Measurements from ENCODE around the gene GON4L.
A peak's percentile ranks its signal among the peaks of the same experiment; 100 is the strongest.
"Not testable (repeated sequence)": the region's sequence is repeated elsewhere in the genome, so short reads cannot be mapped to it uniquely, and the experiment has no call there.

GON4L gene

GRCh38 chr1:155747586-155747985 lies 109.4 kb downstream of the GON4L start:
- not testable (repeated sequence) for DNase-seq (ENCODE audit: low read depth, low spot score)

DNA sequence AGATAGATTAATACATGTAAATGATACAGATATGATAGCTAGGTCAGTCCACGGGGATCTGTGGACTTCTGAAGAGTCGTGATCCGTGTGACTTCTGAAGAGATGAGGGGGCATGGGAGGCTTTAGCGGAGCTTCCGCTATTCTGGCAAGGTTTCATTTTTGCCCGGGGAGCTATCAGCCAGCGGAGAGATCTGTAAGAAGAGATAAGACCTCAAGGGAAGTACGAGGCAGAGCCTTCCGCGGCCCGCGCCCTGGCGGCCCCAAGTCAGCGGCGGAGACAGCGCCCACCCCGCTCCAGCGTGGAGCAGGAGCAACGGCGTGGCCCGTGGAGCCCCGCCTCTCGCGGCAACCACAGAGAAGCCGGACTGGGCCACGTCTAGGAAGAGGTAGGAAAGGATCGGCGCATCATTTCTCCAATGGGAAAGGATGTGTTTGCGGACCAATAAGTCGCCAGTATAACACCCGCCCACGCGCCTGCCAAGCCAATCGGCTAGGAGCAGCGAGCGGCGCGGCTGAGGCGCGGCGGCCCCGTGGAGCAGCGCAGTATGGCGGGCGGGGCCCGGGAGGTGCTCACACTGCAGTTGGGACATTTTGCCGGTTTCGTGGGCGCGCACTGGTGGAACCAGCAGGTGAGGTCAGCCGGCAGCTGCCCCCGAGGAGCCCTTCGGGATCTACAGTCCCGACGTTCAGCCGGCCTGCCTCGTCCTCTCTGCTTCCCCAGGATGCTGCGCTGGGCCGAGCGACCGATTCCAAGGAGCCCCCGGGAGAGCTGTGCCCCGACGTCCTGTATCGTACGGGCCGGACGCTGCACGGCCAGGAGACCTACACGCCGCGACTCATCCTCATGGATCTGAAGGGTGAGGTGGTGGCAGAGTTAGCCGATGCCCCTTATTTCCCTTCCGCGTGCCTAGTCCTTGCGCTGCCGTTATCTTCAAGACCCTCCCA lies 111.5 kb downstream of the GON4L start:
- DNase-seq (ENCODE audit: low read depth, low spot score), result peak; percentile 87

- no peak for DNase-seq (ENCODE audit: low read depth, low spot score)
Observed at GRCh38 chr1:155744711-155745283, 112.2 kb downstream of the GON4L start.

DNA sequence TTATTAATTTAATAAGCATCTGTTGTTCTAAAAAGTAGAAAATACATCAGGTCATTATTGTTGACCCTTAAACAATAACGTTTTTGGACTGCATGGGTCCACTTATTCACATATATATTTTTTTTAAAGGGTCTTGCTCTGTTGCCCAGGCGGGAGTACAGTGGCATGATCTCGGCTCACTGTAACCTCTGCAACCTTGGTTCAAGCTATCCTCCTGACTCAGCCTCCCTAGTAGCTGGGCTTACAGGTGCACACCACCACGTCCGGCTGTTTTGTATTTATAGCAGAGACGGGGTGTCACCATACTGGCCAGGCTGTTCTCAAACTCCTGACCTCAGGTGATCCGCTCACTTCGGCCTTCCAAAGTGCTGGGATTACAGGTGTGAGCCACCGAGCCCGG lies 115.1 kb downstream of the GON4L start:
- DNase-seq (ENCODE audit: low read depth, low spot score), result no peak

DNA sequence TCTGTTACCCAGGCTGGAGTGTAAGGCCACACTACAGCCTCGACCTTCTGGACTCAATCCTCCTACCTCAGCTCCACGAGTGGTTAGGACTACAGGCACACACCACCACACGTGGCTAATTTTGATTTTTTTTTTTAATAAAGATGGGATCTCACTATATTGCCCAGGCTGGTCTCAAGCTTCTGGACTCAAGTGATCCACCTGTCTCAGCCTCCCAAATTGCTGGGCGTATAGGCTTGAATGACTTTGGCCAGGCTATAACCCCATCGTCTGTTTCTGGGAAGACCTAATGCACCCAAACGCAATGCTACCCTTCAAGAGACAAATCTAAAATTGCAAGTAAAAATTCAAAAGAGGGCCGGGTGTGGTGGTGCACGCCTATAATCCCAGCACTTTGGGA lies 116.0 kb downstream of the GON4L start:
- DNase-seq (ENCODE audit: low read depth, low spot score), result no peak

DNA sequence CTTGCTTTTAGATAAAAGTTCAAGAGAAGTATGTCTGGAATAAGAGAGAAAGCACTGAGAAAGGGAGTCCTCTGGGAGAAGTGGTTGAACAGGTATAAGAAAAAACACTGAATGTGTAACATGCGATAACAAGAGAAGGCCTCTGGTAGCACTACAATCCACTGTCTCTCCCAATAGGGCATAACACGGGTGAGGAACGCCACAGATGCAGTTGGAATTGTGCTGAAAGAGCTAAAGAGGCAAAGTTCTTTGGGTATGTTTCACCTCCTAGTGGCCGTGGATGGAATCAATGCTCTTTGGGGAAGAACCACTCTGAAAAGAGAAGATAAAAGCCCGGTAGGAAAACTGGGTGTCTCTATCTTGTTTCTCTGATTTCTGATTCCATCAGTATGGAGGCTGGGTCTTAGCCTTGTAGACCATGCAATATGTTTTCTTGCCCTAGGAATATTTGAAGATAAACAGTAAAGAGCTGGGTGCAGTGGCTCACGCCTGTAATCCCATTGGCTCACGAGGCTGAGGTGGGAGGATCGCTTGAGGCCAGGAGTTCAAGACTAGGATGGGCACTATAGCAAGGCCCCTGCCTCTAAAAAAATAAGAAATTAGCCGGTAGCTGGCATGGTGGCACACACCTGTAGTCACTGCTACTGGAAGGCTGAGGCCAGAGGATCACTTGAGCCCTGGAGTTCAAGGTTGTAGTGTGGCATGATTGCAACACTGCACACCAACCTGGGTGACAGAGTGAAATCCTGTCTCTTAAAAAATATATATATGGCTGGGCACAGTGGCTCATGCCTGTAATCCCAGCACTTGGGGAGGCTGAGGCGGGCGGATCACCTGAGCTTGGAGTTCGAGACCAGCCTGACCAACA lies 127.7 kb downstream of the GON4L start:
- DNase-seq (ENCODE audit: low read depth, low spot score), result peak; percentile 12

DNA sequence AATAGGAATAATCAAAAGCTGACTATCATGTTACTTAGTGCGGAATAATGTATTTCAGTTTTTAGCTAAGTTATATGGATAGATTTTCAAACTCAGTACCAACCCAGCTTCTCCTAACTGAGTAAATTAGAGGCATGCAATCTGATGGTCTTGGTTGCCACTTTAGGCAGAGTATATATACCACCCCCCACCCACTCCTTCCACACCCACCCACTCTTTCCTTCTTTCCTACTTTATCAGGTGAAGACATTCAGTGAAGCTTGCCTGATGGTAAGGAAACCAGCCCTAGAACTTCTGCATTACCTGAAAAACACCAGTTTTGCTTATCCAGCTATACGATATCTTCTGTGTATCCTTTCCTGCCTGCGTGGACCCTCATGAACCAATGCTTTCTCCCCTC lies 131.9 kb downstream of the GON4L start:
- DNase-seq (ENCODE audit: low read depth, low spot score), result no peak

GRCh38 chr1:155719703-155720102 lies 137.3 kb downstream of the GON4L start:
- no peak for DNase-seq (ENCODE audit: low read depth, low spot score)

GRCh38 chr1:155718524-155719115 lies 138.4 kb downstream of the GON4L start:
- DNase-seq (ENCODE audit: low read depth, low spot score), result not testable (repeated sequence)

DNA sequence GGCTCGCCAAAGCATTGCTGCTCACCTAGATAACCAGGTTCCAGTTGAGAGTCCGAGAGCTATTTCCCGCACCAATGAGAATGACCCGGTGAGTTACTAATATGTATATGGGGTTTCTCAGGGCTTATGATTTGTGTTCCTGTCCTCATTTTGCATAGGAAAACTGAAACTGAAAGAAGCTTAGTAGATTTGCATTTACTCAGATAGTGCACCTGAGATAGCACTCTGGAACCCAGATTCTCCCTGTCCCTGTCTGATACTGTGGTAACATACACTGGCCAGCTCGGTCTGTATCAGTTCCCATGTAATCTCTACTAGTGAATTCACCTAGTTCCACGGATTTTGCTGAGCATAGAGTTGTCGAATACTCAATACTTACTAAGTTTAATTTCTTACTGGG lies 140.0 kb downstream of the GON4L start:
- DNase-seq (ENCODE audit: low read depth, low spot score), result no peak

GRCh38 chr1:155715777-155716176 lies 141.2 kb downstream of the GON4L start:
- no peak for DNase-seq (ENCODE audit: low read depth, low spot score)

DNA sequence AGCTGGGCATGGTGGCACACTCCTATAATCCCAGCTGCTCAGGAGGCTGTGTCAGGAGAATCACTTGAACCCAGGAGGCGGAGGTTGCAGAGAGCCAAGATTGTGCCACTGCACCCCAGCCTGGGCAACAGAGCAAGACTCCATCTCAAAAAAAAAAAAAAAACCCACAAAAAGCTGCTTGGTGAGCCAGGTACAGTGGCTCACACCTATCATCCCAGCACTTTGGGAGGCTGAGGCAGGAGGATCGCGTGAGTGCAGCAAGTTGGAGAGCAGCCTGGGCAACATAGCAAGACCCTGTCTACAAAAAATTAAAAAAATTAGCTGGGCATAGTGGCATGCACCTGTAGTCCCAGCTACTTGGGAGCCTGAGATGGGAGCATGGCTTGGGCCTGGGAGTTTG lies 142.0 kb downstream of the GON4L start:
- not testable (repeated sequence) for DNase-seq (ENCODE audit: low read depth, low spot score)

GRCh38 chr1:155713075-155713474 lies 143.9 kb downstream of the GON4L start:
- DNase-seq (ENCODE audit: low read depth, low spot score), result no peak

- not testable (repeated sequence) for DNase-seq (ENCODE audit: low read depth, low spot score)
Observed at GRCh38 chr1:155712636-155713035, 144.4 kb downstream of the GON4L start.

DNA sequence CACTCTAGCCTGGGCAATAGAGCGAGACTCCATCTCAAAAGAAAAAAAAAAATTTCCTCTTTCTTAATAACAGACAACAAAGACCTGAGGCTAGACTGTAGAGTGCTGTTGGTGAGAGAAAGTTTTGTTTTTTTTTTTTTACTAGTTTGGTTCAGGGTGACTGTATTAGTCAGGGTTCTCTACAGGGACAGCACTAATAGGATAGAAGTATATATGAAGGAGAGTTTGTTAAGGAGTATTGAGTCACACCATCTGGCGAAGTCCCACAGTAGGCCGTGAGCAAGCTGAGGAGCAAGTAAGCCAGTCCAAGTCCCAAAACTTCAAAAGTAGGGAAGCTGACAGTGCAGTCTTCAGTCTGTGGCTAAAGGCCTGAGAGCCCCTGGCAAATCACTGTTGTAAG lies 145.6 kb downstream of the GON4L start:
- not testable (repeated sequence) for DNase-seq (ENCODE audit: low read depth, low spot score)

- DNase-seq (ENCODE audit: low read depth, low spot score), result no peak
Observed at GRCh38 chr1:155709391-155709790, 147.6 kb downstream of the GON4L start.

DNA sequence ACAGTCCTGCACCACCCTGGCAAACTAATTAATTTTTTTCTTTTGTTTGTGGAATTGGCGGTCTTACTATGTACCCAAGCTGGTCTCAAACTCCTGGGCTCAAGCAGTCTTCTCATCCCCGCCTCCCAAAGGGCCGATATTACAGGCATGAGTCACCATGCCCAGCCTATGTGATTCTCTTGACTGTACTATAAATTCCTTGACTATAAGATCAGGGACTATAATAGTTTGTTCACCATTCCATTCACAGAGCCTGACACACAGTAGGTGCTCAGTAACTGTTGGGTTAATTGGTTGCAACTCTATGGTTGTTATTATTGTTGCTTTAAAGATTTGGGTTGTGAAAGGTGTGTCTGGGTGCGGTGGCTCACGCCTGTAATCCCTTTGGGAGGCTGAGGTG lies 150.9 kb downstream of the GON4L start:
- DNase-seq (ENCODE audit: low read depth, low spot score), result no peak

GRCh38 chr1:155704414-155704813 lies 152.6 kb downstream of the GON4L start:
- DNase-seq (ENCODE audit: low read depth, low spot score), result not testable (repeated sequence)

DNA sequence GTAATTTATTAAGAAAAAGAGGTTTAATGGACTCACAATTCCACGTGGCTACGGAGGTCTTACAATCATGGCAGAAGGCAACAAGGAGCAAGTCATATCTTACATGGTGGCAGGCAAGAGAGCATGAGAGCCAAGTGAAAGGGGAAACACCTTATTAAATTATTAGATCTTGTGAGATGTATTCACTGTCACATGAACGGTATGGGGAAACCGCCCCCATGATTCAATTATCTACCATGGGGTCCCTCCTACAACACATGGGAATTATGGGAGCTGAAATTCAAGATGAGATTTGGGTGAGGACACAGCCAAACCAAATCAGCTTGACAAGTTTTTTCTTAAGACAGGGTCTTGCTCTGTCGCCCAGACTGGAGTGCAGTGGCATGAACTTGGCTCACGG lies 153.8 kb downstream of the GON4L start:
- DNase-seq (ENCODE audit: low read depth, low spot score), result no peak

- DNase-seq (ENCODE audit: low read depth, low spot score), result not testable (repeated sequence)
Observed at GRCh38 chr1:155701675-155702074, 155.3 kb downstream of the GON4L start.

Data from brain pericyte (primary cell).